Measurements from ENCODE around the gene CRB1.

DNA sequence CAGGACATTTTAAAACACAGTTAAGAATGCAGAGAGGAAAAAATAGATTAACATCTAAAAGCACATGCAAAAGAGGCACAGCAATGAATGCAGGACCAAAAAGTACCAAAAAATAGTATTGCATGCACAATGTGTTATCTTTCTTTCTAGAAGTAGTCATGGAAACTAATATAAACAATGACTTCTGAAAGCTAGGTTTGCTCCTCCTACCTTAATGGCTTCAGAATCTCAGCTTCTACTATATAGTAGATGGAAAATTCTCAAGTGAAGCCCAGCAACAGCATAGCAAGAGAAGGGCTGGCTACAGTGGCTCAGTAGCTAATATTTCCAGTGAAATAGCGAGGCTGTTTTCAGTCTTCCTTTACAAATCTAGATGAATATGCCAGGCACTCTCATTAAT is 125.1 kb downstream of the CRB1 start:
- TF ChIP-seq, protein P1, sequence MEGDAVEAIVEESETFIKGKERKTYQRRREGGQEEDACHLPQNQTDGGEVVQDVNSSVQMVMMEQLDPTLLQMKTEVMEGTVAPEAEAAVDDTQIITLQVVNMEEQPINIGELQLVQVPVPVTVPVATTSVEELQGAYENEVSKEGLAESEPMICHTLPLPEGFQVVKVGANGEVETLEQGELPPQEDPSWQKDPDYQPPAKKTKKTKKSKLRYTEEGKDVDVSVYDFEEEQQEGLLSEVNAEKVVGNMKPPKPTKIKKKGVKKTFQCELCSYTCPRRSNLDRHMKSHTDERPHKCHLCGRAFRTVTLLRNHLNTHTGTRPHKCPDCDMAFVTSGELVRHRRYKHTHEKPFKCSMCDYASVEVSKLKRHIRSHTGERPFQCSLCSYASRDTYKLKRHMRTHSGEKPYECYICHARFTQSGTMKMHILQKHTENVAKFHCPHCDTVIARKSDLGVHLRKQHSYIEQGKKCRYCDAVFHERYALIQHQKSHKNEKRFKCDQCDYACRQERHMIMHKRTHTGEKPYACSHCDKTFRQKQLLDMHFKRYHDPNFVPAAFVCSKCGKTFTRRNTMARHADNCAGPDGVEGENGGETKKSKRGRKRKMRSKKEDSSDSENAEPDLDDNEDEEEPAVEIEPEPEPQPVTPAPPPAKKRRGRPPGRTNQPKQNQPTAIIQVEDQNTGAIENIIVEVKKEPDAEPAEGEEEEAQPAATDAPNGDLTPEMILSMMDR (IDR thresholded peaks at IDR 0.05) = no peak
- TF ChIP-seq POLR2AphosphoS5 (IDR thresholded peaks at IDR 0.05; ENCODE audit: low read depth, low read length) (no peak), SIN3A (IDR thresholded peaks at IDR 0.05; ENCODE audit: borderline replicate concordance, insufficient read depth, low read depth, low read length) (no peak), TCF7L2 (IDR thresholded peaks at IDR 0.05; ENCODE audit: low read depth, low read length) (no peak)
- TF ChIP-seq, protein P2, sequence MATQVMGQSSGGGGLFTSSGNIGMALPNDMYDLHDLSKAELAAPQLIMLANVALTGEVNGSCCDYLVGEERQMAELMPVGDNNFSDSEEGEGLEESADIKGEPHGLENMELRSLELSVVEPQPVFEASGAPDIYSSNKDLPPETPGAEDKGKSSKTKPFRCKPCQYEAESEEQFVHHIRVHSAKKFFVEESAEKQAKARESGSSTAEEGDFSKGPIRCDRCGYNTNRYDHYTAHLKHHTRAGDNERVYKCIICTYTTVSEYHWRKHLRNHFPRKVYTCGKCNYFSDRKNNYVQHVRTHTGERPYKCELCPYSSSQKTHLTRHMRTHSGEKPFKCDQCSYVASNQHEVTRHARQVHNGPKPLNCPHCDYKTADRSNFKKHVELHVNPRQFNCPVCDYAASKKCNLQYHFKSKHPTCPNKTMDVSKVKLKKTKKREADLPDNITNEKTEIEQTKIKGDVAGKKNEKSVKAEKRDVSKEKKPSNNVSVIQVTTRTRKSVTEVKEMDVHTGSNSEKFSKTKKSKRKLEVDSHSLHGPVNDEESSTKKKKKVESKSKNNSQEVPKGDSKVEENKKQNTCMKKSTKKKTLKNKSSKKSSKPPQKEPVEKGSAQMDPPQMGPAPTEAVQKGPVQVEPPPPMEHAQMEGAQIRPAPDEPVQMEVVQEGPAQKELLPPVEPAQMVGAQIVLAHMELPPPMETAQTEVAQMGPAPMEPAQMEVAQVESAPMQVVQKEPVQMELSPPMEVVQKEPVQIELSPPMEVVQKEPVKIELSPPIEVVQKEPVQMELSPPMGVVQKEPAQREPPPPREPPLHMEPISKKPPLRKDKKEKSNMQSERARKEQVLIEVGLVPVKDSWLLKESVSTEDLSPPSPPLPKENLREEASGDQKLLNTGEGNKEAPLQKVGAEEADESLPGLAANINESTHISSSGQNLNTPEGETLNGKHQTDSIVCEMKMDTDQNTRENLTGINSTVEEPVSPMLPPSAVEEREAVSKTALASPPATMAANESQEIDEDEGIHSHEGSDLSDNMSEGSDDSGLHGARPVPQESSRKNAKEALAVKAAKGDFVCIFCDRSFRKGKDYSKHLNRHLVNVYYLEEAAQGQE (IDR thresholded peaks at IDR 0.05; ENCODE audit: insufficient read depth in 1 of 2, low read depth in 2 of 2, low read length in 1 of 2) = no peak

All from Panc1 (cell line).